PC-9 (cell line): ENCODE measurements around the gene CCNF. TPM values are rescaled to one million over a fixed set of nuclear protein-coding genes. Genes with fewer than 3 reads are reported as not detected.

Experiments used
- BruUV-seq: library from RNA; stranded (reverse); fragments of 400-500 nt; replicated peaks from 2 replicates; lab custom pipeline; 2021; lab: Mats Ljungman, UMichigan
- CTCF ChIA-PET: fragments of 300-600 bp; sonication (Branson Sonifier 250); formaldehyde crosslinking; loops from one replicate; lab custom pipeline; 2022; ENCODE audit warnings: antibody characterized with exemption; lab: Charles Lee
- POLR2A ChIA-PET: fragments of 300-600 bp; sonication (Branson Sonifier 250); formaldehyde crosslinking; loops from one replicate; lab custom pipeline; 2022; ENCODE audit warnings: antibody characterized with exemption; ENCODE audit not compliant: unreplicated experiment; lab: Charles Lee
- DNase-seq, 2 experiments: peaks; one replicate each; pipeline versions ENCODE4 v3.0.0 to v3.0.0-alpha.2; 2015 to 2022; ENCODE audit warnings: mixed read lengths in 1 of 2
- H2AFZ ChIP-seq: fragments of 200-600 bp; sonication (generic); 2 replicates; pipeline ENCODE4 v1.8.1; 2017; ENCODE audit warnings: antibody characterized with exemption
- H3F3A ChIP-seq: fragments of 200-600 bp; sonication (generic); 2 replicates; pipeline ENCODE4 v1.8.1; 2017; ENCODE audit warnings: antibody characterized with exemption, mild to moderate bottlenecking, low read depth; ENCODE audit not compliant: insufficient read depth
- H3K27ac ChIP-seq: fragments of 200-600 bp; sonication (generic); 2 replicates; pipeline ENCODE4 v1.6.1; 2016; ENCODE audit warnings: mixed run types
- H3K27me3 ChIP-seq: fragments of 200-600 bp; sonication (generic); 2 replicates; pipeline ENCODE4 v1.6.1; 2016; ENCODE audit warnings: low read depth, mixed run types; ENCODE audit not compliant: insufficient read depth
- H3K36me3 ChIP-seq: fragments of 200-600 bp; sonication (generic); 2 replicates; pipeline ENCODE4 v1.6.1; 2016; ENCODE audit warnings: low read depth, mixed run types
- H3K4me1 ChIP-seq: fragments of 200-600 bp; sonication (generic); replicated peaks from 2 replicates; pipeline ENCODE4 v1.6.1; 2016; ENCODE audit warnings: mixed run types; ENCODE audit not compliant: insufficient read depth
- H3K4me2 ChIP-seq: fragments of 200-600 bp; sonication (generic); 2 replicates; pipeline ENCODE4 v1.6.1; 2017; ENCODE audit warnings: mixed run types
- H3K4me3 ChIP-seq: fragments of 200-600 bp; sonication (generic); 2 replicates; pipeline ENCODE4 v1.6.1; 2016; ENCODE audit warnings: mixed run types
- H3K79me2 ChIP-seq: fragments of 200-600 bp; sonication (generic); 2 replicates; pipeline ENCODE4 v1.6.1; 2017; ENCODE audit warnings: low read depth, mixed run types
- H3K9me2 ChIP-seq: fragments of 200-600 bp; sonication (generic); 2 replicates; pipeline ENCODE4 v1.8.1; 2017; ENCODE audit warnings: mild to moderate bottlenecking; ENCODE audit not compliant: insufficient read depth
- H3K9me3 ChIP-seq: fragments of 200-600 bp; sonication (generic); 2 replicates; pipeline ENCODE4 v1.8.1; 2016; ENCODE audit warnings: low read depth; ENCODE audit not compliant: insufficient read depth
- H4K20me1 ChIP-seq: fragments of 200-600 bp; sonication (generic); 2 replicates; pipeline ENCODE4 v1.8.1; 2017; ENCODE audit not compliant: insufficient read depth
- EZH2 ChIP-seq: fragments of 200-600 bp; sonication (generic); IDR thresholded peaks from 2 replicates; pipeline ENCODE4 v1.8.0; 2017; ENCODE audit warnings: antibody characterized with exemption, low read depth
- intact Hi-C: fragments of 100-400 bp; cut with micrococcal nuclease; formaldehyde crosslinking; loops from one replicate; pipeline ENCODE4 v1.10.0; 2022; ENCODE audit not compliant: unreplicated experiment
- total RNA-seq: library from RNA; stranded (reverse); gene quantifications from 2 replicates; pipeline ENCODE4 v1.2.3, GENCODE V29; 2021
- TF ChIP-seq, protein P1 (sequence below): fragments of 200-600 bp; sonication (generic); conservative IDR thresholded peaks from 2 replicates; pipeline ENCODE4 v1.6.1; 2017; ENCODE audit warnings: mixed run types, antibody characterized with exemption, mild to moderate bottlenecking, moderate library complexity

CCNF gene
- total RNA-seq, 1 experiment from 2014 or later = 69.0 TPM

DNA sequence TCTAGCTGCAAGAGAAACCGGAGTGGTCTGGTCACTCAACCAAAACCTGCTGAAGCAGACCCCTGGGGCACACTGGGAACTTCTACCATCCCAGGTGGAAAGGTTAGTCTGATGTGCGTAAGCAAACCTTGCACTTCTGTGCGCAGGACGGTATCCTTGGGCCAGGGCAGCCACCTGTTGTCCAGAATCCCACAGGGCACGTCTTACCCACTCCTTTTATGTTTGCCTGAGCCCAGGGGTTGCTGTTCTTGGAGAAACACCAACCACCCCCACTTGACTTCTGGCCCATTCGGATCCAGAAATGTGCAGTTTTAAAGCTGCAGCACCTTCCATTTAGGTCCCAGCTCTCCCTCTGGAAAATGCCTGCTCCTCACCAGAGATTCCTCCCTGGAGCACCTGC, 64.4 kb downstream of the CCNF start:
- no TSS peak for BruUV-seq
- Histone ChIP-seq H3K4me1 (no peaks in the 10 kb centered on the region), H3K79me2 (no peaks in the 10 kb centered on the region; the same call in 1 of the 2 replicates), H3K9me2 (no peaks in the 10 kb centered on the region), H4K20me1 (0 out of 2 replicates have a peak, but pooled peaks cover 4% of the 10 kb centered on the region), H3K36me3 (no peaks in the 10 kb centered on the region), H3K27ac (no peak overlapping the region), H3K4me2 (no peak overlapping the region), H2AFZ (no peak overlapping the region), H3K9me3 (no peaks in the 10 kb centered on the region), H3K4me3 (no peak overlapping the region), H3F3A (no peaks in the 10 kb centered on the region), H3K27me3 (no peaks in the 10 kb centered on the region)
- no peak for DNase-seq
- TF ChIP-seq, protein P1, sequence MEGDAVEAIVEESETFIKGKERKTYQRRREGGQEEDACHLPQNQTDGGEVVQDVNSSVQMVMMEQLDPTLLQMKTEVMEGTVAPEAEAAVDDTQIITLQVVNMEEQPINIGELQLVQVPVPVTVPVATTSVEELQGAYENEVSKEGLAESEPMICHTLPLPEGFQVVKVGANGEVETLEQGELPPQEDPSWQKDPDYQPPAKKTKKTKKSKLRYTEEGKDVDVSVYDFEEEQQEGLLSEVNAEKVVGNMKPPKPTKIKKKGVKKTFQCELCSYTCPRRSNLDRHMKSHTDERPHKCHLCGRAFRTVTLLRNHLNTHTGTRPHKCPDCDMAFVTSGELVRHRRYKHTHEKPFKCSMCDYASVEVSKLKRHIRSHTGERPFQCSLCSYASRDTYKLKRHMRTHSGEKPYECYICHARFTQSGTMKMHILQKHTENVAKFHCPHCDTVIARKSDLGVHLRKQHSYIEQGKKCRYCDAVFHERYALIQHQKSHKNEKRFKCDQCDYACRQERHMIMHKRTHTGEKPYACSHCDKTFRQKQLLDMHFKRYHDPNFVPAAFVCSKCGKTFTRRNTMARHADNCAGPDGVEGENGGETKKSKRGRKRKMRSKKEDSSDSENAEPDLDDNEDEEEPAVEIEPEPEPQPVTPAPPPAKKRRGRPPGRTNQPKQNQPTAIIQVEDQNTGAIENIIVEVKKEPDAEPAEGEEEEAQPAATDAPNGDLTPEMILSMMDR = no peak
- TF ChIP-seq EZH2 = no peak
- POLR2A ChIA-PET = no interaction called here
- intact Hi-C loops = no loop called here
- CTCF ChIA-PET = no interaction called here

DNA sequence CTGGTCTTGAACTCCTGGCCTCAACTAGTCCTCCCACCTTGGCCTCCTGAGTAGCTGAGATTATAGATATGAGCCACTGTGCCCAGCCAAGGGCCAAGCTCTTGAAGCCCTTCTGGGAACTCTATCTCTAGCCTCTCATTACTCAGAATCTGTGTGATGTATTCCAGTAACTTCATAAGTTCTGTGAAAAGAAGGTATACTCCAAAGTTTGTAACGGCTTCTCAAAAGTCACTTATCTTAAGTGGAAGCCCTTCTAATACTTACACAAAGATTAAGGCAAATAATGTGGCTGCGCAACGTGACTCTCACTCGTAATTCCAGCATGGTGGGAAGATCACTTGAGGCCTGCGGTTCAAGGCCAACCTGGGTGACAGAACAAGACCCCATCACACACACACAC, 65.4 kb downstream of the CCNF start:
- H3K79me2 ChIP-seq = no peaks in the 10 kb centered on the region; the same call in 1 of the 2 replicates
- no peaks in the 10 kb centered on the region for H3K36me3 ChIP-seq
- 0 out of 2 replicates have a peak, but pooled peaks cover 4% of the 10 kb centered on the region for H4K20me1 ChIP-seq
- no peak overlapping the region for H2AFZ ChIP-seq
- no peaks in the 10 kb centered on the region for H3K9me3 ChIP-seq
- no TSS peak for BruUV-seq
- H3K4me3 ChIP-seq = no peak overlapping the region
- CTCF ChIA-PET = interaction anchor here (0.6 kb wide), 1 partner anchor 472 kb away, joined by 5 read pairs; no protein-coding TSS in a partner anchor
- no peak overlapping the region for H3K27ac ChIP-seq
- H3K9me2 ChIP-seq = no peaks in the 10 kb centered on the region
- TF ChIP-seq, protein P1 = no peak
- TF ChIP-seq EZH2 = no peak
- intact Hi-C loops = no loop called here
- H3K27me3 ChIP-seq = no peaks in the 10 kb centered on the region
- no peak overlapping the region for H3K4me2 ChIP-seq
- no peak for DNase-seq
- no peaks in the 10 kb centered on the region for H3K4me1 ChIP-seq
- POLR2A ChIA-PET = no interaction called here
- no peaks in the 10 kb centered on the region for H3F3A ChIP-seq

DNA sequence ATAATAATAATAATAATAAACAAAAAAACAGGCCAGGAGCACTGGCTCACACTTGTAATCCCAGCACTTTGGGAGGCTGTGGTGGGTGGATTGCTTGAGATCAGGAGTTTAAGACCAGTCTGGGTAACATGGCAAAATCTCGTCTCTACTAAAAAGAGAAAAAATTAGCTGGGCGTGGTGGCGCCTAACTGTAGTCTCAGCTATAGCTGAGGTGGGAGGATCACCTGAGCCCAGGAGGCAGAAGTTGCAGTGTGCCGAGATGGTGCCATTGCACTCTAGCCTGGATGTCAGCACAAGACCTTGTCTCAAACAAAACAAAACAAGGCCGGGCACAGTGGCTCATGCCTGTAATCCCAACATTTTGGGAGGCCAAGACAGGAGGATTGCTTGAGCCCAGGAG, 65.8 kb downstream of the CCNF start:
- ChIA-PET CTCF (interaction anchor here (0.6 kb wide), 1 partner anchor 472 kb away, joined by 5 read pairs; no protein-coding TSS in a partner anchor), POLR2A (no interaction called here)
- no peak for DNase-seq
- Histone ChIP-seq H3K9me3 (no peaks in the 10 kb centered on the region), H3K9me2 (no peaks in the 10 kb centered on the region), H3K4me3 (no peak overlapping the region), H3K4me1 (no peaks in the 10 kb centered on the region), H4K20me1 (peaks cover 4% of the 10 kb centered on the region; the same call in 1 of the 2 replicates), H3F3A (no peaks in the 10 kb centered on the region), H3K27me3 (no peaks in the 10 kb centered on the region), H3K4me2 (no peak overlapping the region), H2AFZ (no peak overlapping the region), H3K27ac (no peak overlapping the region), H3K79me2 (no peaks in the 10 kb centered on the region; the same call in 1 of the 2 replicates), H3K36me3 (no peaks in the 10 kb centered on the region)
- TF ChIP-seq, protein P1 = no peak
- TF ChIP-seq EZH2 = no peak
- BruUV-seq = no TSS peak
- intact Hi-C loops = no loop called here
